HK-2 (cell line): ENCODE data around the gene JAZF1.

Experiments
- DNase-seq: peaks from one replicate; pipeline ENCODE4 v3.0.0-alpha.2; 2018; ENCODE audit not compliant: unreplicated experiment

JAZF1 gene

DNA sequence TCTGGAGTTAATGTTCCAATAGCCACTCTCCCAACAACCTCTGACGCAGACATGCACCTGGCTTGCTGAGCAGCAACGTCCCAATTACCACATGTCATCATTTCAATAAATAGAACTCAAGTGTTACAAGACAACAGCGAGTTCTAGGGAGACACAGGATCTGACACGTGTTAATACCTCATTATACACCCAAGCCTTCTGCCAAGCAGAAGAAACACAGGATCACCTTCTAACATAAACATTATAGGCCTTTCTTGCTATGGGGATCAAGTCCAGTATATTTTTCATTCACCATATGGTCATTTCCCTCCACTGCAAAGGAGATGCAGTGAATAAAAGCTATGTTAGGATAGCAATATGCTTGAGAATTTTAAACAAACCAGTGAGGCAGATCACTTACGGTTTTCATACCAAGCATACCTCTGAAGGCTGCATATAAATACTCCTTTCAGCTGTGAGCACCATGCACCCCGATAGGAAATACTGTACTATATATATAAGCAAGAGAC is 74.2 kb downstream of the JAZF1 start:
- no peak for DNase-seq

DNA sequence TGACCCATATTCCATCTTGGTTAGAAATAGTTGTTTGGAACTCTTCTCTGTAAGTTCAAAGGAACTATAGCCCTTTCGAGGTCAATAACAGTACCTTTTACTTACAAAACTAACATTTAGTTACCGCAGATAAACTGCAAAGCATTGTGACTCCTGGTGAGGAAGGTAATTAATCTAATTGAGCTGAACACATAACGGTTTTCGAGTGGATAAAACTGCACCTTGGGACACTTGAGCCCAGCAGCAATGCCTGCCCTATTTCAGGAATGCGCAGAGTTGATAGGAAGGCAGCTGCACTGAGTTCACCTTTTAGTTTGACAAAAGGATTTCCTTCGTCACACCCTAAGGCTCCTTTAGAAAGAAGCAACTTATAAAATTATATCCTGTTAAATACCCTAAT is 75.4 kb downstream of the JAZF1 start:
- DNase-seq, result no peak

DNA sequence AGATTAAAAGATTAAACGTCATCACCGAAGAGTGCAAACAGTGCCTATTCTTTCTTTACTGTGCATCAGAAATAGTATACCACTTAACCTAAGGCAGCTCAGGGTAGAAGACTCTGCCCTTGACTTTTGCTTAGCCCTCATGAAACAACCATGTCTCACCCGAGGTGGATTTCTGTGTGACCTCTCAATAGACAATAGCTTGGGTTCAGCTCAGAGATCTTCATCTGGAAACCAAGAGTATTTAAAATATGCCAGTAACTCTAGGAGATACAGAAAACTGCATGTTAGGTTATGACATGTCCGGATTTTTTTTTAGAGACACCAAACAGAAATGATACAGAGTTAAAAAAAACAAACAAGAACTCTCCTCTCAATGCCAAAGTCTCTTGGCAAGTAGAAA is 75.8 kb downstream of the JAZF1 start:
- DNase-seq, result no peak

DNA sequence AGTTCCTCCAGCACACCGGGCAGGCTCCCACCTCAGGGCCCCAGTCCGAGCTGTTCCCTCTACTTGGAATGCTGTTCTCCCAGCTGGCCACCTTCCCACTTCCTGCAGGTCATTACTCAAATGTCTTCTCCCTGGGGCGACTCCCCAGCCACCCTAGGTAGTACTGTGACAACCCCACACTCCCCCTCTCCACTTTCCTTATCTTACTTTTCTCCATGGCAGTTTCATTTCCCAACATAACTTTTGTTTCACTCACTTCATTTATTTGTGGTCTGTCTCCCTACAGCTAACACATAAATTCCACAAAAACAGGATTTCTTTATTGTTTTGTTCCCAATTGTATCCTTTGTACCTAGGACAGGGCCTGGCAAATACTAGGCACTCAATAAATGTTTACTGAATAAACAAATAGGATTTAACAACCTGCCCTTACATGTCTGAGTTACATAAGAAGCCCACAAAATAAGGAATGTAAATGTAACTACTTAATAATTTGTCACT is 76.5 kb downstream of the JAZF1 start:
- DNase-seq, result no peak

GRCh38 chr7:28102797-28103196 is 77.8 kb downstream of the JAZF1 start:
- DNase-seq, result no peak

- peak; percentile 18 for DNase-seq
Observed at GRCh38 chr7:28096713-28097112, 83.9 kb downstream of the JAZF1 start.

DNA sequence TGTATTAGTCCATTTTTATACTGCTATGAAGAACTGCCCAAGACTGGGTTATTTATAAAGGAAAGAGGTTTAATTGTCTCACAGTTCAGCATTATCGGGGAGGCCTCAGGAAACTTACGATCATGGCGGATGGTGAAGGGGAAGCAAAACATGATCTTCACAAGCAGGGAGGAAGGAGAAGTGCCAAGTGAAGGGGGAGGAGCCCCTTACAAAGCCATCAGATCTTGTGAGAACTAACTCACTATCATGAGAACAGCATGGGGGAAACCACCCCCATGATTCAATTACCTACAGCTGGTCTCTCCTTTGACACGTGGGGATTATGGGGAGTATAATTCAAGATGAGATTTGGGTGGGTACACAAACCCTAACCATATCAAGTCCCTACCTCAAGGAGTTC is 85.4 kb downstream of the JAZF1 start:
- DNase-seq, result no peak

DNA sequence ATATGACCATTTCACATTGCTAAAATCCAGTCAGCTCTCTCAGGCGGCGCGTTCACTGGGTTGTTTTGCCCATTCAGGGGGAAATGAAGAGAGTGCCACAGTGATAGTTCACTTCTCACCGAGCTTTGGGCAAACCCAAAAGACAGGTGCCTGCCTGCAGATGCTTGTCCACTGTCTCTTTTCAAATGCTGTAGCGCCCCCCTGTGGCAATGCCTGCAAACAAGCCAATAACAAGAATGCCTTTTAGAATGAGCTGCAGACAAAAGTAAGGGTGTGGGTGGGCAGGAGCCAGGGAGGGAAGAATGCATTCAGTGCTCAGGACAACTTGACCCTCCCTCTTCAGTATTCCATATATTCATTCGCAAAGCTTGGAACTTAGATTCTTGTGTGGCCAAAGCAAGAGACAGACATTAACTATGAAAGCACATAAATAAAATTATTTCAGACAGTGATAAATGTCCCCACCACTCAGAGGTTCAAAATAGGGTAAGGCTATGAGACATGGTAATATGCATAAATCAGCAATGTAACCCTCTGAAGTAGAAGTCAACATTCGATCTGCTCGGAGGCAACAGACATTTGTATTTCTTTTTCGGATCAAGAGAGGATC is 86.9 kb downstream of the JAZF1 start:
- DNase-seq, result peak; percentile 69

DNA sequence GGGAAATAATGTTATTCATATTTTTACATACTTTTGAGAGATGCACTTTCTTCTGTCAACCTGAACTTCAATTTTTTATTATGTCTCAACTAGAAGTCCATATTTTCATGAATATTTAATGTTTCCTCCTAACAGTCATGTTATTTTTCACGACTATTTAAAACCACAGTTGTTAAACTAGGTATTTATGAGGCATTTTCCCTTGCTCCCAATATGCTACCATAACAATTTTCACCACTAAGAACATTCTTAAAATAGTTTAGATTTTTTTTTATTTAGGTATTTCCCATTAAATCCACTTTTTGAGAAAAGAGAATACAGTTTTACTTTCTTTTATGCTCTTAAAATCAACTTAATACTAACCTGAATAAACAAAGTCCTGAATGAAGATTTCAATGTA is 89.4 kb downstream of the JAZF1 start:
- DNase-seq, result no peak

DNA sequence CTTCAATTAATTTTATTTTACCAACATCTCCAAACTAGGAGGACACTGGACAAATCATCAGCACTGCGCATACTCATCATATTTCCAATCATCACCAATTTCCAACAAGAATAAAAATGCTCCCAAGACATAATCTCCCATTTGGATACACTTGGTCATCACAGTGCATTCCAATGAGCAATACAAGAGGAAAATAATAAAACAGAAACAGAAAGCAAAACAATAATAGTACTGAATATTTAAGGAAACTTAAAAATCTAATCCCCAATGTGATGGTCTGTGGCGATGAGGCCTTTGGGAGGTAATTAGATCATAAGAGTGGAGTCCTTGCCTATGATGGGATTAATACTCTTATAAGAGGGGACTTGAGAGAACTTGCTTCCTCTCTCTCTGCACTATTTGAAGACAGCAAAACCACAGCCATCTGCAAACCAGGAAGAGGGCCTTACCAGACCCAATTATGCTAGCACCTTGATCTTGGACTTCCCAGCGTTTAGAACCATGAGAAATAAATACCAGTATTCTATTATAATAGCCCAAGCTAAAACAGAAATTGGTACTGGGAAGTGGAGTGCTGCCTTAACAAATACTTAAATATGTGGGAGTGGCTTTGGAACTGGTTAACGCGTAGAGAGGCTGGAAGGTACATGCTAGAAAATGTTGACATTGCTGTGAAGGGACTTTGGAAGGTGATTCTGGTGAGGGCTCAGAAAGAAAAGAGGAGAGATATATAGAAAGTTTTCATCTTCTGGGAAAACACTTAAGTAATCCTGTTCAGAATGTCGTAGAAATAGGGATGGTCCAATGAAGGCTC is 91.5 kb downstream of the JAZF1 start:
- DNase-seq, result no peak

GRCh38 chr7:28088032-28088431 is 92.6 kb downstream of the JAZF1 start:
- no peak for DNase-seq

GRCh38 chr7:28086198-28086597 is 94.4 kb downstream of the JAZF1 start:
- no peak for DNase-seq

GRCh38 chr7:28083998-28084985 is 96.3 kb downstream of the JAZF1 start:
- DNase-seq, result no peak

GRCh38 chr7:28083164-28083997 is 97.2 kb downstream of the JAZF1 start:
- DNase-seq, result no peak

DNA sequence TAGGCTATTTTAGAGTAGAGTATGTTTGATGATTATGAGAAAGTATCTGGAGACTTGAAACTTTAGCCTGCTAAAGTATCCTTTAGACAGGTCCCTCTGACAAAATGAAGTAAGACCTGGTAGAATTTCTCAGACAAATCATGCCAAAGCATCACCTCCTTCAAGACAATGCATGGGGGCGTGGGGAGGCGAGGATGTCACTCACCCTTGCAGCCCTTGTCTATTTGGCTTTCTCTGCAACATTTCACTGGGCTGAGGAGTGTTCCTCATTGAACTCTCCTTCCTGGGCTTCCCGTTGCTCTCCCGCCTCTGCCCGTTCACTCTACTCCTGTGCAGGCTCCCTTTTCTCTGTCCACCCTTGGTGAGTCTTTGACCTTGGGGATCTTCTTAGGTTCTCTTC is 98.5 kb downstream of the JAZF1 start:
- DNase-seq, result no peak

DNA sequence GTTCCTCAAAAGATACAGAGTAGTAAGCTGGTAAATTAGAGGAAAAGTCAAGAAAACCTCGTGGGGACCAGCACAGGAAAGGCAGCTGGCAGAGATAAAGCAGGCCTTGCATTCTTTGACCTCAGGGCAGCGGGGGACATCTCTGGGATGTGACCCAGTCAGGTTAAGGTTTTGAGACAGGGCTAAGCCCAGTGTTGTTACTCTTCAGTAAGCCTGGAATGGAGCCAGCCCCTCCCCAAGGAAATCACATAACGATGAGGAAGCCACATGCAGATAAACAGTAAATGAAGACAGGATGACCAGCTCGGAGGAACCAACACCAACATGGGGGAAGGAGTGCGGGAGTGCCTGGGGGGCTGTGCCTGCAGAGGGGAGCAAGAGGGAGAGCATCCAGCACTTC is 99.6 kb downstream of the JAZF1 start:
- no peak for DNase-seq

- DNase-seq, result peak; percentile 28
Observed at GRCh38 chr7:28078036-28078901, 102.3 kb downstream of the JAZF1 start.

GRCh38 chr7:28077616-28078015 is 103.0 kb downstream of the JAZF1 start:
- no peak for DNase-seq

GRCh38 chr7:28076423-28077200 is 104.0 kb downstream of the JAZF1 start:
- DNase-seq, result no peak
